ENCODE measurements around the gene CXCR3.
"Not testable (repeated sequence)": the region's sequence is repeated elsewhere in the genome, so short reads cannot be mapped to it uniquely, and the experiment has no call there.

CXCR3 gene

DNA sequence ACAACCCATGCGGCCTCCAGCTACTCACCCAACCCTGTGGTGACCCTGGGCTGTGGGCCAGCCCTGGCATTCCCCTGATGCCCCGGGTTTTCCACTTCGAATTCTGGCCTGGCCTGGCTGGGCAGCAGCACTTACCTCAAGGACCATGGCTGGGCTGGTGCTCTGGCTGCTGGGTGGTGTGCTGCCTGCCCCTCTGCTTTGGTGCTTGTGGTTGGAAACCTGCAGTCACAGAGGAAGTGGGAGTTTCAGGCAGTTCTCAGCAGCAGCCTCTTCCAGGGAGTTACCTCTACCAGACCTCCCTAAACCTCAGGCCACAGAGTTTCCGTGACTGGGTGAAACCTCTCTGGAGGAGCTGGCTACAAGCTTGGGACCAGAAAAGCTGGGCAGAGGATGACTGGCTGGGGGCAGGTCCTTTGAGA, at the start of gene CXCR3:
CXCR3 (minus strand) TSS at position 209 of the 419 bp plus-strand sequence; CDS start at position 147, 62 bp downstream.
- no peak for DNase-seq (ENCODE audit: low read depth, low spot score)

DNA sequence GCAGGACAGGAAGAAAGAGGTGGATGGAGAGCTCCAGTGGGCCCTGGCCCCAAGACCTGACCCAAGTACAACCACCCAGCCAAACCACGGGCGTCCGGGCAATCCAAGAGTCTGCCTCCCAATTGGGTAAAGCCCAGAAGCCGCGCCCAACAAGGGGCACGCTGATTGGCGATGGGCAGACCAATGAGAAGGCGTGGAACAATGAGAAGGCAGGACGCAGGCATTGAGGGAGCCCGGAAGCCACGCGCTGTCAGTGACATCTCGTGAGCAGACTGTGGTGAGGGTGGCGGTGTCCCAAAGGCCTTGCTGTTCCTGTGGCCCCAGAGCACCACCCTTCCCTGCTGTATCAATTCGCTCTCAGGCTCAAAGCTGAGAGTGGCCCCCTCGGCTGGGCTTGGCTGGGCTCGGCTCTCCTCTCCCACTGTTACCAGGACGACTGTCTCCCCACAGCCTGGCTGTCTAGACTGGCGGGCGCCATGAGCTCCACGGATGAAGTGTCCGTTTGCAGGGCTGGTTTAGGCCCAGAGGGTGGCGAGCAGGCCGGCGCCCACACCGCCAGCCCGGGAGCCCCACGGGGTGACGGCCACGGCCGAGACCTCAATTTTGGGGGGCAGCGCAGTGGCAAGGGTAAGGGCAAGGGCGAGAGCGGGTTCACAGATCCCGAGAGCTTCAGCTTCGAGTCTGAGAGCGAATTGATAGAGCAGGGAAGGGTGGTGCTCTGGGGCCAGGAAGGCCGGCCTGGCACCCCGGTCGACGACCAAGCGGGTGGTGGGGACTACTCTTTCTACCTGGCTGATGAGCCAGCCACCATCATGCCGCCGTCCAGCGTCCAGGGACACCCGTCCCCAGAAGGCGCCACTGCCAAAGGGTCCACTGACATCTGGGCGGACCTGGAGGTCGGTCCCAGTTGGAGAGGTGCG, 49.3 kb upstream of the CXCR3 start, which contains the start of gene LOC101059915:
LOC101059915 (plus strand) TSS at position 219 of the 920 bp plus-strand sequence.
- no peak for DNase-seq (ENCODE audit: low read depth, low spot score)

DNA sequence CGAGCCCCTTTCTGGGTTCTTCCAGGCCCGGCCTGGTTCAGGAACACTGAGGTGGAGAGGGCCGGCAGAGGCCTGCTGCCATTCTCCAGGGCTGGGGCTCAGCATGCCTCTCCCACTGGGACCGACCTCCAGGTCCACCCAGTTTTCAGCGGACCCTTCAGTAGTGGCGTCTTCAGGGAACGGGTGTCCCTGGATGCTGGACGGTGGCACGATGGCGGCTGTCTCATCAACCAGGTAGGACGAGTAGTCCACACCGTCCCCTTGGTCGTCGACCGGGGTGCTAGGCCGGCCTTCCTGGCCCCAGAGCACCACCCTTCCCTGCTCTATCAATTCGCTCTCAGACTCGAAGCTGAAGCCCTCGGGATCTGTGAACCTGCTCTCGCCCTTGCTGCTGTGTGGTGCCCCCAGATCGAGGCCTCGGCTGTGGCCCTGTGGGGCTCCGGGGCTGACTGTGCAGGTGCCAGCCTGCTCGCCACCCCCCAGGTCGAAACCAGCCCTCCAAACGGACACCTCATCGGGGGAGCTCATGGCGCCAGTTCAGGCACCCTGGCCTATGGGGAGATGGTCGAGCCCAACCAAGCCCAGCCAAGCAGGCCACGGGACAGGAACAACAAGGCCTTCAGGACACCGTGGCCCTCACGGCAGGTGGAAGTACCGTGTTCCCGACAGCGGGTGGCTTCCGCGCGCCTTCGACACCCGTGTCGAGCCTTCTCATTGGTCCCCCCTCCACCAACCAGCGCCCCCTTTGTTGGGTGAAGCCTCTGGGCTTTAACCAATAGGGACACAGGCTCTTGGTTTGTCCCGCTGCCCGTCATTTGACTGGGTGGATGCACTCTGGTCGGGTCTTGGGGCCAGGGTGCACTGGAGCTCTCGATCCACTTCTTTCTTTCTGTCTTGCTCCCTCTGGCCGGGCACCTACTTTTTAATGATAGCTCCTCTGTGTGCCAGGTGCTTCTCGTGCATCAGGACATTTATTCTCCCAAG, 48.2 kb upstream of the CXCR3 start:
- no peak for DNase-seq (ENCODE audit: low read depth, low spot score)

DNA sequence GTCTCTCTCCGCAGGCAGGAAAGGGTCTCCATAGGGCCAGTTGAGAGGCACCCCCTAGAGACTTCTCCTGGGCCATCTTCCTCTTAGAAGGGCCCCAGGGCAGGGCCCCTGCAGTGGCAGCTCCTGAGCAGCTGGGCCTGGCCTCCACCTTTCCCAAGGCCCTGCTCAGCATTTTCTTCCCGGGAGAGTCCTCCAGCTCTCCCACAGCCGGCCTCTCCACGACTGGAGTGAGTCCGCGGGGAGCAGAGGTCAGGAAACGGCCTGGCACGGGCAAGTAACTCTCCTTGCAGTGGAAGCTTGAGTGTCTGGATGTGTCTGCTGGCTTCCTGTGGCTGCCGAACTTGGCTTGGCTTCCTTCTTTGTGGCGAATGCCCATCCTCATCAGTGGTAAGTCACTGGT, 47.4 kb upstream of the CXCR3 start:
- no peak for DNase-seq (ENCODE audit: low read depth, low spot score)

DNA sequence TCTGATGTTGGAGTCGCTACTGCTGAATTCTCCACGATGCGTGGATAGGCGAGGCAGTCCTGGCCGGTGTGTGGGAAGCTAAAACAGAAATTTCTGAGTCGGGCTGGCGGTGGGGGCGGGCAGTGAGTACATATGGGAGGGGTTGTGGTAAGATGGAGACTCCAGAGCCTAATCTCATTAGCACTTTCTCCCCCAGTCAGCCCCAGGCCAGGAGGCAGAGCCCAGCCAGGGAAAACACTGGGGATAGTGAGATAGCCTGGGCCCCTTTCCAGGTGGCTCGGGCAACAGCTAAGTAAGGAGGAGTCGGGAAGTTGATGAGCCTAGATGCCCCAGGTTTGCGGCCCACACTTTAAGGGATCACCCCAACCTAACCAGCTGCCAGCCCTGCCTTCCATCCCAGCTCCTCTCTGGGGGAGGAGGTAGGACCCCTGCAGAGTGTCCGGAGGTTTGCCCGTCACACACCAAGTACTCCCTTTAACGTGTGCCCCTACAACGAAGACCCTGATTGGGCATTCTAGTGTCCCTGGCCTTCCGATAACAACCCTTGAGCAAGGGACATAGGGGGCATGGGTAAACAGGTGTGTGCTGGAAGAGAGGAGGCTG, 46.7 kb upstream of the CXCR3 start:
- DNase-seq (ENCODE audit: low read depth, low spot score): no peak

DNA sequence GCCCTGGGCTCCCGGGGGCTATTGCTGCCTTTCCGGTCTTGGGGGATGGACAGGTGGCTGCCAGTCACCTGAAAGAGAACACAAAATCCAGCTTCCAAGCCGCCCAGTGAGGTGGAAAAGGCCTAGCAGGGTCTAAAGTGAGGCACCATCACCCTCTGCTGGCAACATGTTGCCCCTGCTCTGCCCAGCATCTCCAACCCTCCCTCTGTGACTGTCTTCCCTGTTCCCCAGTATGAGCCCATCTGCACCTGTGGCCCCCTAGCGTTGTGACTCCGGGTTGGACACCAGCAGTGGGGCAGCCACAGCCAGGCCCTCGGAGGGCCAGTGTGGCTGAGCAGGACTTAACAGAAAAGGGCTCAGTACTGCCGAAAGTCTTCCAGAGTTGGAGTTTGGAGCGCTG, 45.9 kb upstream of the CXCR3 start:
- not testable (repeated sequence) for DNase-seq (ENCODE audit: low read depth, low spot score)

DNA sequence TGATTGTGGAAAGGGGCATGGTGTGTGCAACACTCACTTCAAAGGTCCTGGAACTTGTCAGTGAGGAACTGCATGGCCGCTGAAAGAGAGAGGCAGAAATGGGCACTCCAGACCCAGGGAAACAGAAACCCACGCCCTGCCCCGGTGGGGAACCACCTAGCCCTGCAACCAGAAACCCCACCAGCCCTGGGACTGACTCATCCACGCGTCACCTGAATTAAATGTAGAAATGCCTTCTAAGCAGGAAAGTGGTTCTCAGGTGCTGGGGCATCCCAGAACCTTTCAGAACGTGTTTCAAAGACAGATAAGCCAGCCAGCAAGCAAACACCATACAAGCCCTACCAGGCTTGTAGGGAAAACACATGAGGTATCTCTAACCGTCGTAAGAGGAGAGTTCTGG, 44.9 kb upstream of the CXCR3 start:
- DNase-seq (ENCODE audit: low read depth, low spot score): not testable (repeated sequence)

DNA sequence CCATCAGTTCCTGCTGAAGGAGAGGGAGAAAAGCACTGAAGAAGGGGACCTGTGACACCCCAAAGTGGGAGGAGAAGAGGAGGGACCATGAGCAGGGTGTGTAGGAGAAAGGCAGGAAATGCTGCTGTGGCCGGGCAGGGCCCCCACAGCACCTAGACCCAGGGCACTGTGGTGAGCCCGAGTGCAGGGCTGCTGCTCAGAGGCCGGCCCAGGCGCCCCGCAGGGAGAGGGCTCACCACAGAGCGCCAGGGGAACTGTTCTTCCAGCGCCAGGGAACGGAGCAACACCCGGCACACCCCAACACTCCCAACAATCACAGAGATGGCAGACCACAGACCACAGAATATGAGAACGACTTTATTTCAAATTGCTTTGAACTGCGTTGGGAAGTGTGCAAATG, 44.3 kb upstream of the CXCR3 start:
- not testable (repeated sequence) for DNase-seq (ENCODE audit: low read depth, low spot score)

DNA sequence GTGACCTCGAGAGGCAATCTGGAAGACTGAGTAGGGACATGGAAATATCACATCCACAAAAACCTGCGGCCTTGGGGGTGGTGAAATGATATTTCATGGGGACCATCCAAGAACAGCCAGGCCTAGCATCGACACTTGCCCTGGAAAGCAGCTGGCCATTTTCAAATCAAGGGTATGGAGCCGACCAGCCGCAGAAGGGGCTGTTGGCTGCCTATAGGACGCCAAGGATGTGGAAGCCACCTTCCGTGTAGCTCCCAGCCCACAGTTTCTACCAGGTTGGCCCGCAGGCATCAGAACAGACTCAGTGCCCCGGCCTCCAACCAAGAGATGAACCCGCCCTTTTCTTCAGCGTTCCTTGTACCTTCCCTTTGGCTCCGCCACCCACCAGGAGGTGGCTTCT, 43.6 kb upstream of the CXCR3 start:
- no peak for DNase-seq (ENCODE audit: low read depth, low spot score)

DNA sequence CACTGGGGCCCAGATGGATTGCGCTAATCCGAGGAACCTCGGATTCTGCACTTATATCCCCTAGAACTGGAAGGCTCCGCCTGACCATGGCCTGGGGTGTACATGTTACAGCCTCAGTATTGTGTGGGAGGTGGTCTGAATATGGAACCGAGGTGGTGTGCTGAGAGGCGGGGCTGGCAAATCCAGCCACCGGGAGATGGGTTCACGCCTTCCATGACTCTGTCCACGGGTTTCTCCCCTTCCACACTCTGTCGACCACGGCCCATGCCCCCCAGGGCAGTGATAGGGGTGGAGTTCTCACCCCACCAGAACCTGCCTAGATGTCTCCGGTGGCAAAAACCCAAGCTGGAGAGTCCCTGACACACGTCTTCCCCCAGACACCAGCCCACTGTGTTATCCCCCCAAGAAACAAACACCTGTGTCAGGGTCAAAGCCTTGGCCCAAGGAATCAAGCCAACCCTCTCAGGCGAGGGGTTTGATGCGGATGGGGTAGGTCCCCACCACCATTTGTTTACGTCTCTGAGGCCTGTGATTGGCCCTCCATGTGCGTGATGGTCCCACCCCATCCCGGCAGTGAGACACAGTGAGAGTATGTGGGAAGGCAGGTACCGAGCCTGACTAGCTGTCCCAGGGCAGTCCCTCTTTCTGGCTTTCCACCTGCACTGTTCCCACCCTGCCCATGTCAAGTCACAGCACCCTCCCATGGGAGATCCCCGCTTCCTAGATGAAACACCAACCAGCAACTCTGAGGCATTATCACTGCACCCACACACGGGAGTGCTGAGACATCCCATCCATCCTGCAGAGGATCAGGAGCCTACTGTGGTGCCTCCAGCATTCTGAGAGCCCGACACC, 42.5 kb upstream of the CXCR3 start:
- no peak for DNase-seq (ENCODE audit: low read depth, low spot score)

DNA sequence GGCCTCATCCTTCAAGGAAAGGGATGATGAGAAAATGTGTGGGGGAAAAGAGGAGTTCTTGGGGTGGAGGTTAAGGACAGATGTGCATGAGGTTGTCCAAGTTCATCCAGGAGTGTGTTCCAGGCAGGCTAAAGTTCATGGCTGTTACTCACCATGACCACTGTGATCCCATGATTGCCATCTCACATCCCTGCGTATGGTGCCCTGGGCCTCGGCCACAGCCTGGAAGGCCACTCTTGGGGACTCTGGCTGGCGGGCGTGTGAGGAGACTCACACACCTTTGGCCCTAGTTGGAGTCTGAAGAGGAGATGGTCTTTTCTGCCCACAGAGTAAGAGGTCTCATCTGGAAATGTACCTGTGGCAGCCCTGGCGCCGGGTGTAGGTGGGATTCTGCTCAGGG, 41.6 kb upstream of the CXCR3 start:
- DNase-seq (ENCODE audit: low read depth, low spot score): no peak

DNA sequence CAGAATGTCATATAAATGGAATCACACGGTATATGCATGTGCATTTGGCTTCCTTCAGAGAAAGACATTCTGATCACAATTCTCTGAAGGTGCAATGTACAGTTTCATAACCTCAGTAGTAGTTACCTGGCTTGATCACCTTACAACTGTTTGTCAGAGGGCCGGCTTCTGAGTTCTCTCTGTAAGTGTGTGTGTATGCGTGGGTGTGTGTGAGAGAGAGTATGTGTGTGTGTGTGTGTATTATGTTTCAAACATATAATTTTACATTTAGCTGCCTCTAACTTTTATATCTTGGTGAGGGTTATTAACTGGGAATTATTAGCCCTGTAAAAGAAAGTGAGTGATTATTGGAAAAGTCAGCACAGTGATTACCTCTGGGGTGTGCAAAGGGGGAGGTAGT, 41.0 kb upstream of the CXCR3 start:
- DNase-seq (ENCODE audit: low read depth, low spot score): no peak

DNA sequence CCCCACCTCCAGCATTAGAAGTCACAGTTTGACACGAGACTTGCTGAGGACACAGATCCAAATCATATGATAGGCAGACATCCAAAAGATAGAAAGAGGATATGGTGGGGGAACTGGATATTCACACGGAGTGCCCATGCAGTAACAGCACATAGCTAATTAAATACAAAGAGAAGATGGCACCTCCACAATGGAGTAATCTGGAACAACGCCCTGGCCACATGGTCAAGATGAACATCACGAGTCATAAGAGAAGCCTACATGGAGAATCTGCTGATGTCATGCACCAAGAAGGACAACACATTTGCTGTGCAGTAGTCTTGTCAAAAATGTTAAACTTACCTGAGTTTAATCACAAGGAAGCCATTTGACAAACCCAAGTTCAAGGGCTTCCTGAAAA, 39.0 kb upstream of the CXCR3 start:
- DNase-seq (ENCODE audit: low read depth, low spot score): no peak

DNA sequence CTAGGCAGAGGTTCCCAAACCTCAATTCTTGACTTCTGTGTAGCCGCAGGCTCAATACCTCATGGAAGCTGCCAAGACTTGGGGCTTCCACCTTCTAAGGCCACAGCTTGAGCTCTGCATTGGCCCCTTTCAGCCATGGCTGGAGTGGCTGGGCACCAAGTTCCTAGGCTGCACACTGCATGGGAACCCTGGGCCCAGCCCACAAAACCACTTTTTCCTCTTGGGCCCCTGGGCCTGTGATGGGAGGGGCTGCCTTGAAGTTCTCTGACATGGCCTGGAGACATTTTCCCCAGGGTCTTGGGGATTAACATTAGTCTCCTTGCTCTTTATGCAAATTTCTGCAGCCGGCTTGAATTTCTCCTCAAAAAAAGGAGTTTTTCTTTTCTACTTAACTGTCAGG, 35.0 kb upstream of the CXCR3 start:
- DNase-seq (ENCODE audit: low read depth, low spot score): no peak

DNA sequence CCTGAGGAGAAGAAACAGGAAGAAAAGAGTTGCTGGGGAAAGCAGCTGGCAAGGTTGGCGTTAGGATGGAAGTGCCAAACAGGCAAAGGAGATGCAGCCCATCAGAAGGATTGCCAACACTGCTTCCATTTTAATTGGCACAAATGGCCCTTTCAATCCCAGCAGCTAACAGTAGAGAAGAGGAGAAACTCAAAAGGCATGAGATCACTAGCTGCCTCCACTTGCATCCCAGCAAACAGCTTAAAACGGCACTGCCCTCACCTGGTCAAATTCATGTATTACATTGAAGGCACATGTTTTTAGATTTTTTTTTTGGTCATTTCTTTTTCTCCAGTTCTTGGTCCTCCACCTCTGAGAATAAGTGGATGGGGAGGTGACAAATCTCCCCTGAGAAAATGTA, 34.1 kb upstream of the CXCR3 start:
- DNase-seq (ENCODE audit: low read depth, low spot score): no peak

DNA sequence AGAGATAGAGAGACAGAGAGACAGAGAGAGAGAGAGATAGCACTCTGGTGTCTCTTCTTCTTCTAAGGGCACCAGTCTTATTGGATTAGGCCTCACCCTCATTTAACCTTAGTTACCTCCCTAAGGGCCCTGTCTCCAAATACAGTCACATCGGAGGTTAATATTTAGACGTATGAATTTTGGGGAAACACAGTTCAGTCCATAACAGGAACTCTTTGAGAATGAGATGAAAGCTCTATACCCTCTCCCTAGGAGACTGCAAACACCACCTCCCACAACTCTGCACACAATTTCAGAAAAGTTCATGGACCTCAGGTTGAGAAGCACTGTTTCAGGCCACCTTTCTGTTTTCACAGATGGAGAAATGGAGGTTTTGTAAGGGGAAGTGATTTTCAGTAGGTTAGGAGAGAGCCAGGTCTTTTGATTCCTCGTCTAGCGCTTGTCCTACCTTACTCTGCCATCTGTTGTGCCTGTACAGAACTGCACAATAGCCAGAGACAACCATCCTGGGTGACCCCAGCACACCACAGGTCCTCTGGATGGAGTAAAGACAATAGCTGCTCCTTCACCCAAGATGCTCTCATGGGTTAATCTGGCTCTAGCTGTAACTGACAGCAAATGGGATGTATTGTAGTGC, 32.1 kb upstream of the CXCR3 start:
- DNase-seq (ENCODE audit: low read depth, low spot score): no peak

DNA sequence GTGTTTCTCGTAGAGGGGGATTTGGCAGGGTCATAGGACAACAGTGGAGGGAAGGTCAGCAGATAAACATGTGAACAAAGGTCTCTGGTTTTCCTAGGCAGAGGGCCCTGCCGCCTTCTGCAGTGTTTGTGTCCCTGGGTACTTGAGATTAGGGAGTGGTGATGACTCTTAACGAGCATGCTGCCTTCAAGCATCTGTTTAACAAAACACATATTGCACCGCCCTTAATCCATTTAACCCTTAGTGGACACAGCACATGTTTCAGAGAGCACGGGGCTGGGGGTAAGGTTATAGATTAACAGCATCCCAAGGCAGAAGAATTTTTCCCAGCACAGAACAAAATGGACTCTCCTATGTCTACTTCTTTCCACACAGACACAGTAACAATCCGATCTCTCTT, 26.1 kb upstream of the CXCR3 start:
- DNase-seq (ENCODE audit: low read depth, low spot score): not testable (repeated sequence)

DNA sequence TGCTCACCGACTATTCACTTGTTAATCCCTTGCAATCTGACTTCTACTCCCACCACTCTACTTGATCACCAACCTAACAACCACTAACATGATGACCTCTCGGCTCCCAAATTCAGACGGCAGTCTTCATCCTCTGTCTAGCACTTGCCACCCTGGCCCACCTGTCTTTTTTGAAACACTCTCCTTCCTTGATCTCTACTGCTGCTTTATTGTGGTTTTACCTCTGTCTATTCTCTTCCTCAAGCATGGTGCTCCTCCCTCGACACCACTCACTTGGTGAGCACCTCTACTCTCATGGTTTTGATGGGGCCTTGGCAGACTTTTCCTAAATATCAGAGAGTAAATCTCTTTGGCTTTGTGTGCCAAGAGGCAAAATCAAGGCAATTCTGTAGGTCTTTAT, 21.7 kb upstream of the CXCR3 start:
- no peak for DNase-seq (ENCODE audit: low read depth, low spot score)

DNA sequence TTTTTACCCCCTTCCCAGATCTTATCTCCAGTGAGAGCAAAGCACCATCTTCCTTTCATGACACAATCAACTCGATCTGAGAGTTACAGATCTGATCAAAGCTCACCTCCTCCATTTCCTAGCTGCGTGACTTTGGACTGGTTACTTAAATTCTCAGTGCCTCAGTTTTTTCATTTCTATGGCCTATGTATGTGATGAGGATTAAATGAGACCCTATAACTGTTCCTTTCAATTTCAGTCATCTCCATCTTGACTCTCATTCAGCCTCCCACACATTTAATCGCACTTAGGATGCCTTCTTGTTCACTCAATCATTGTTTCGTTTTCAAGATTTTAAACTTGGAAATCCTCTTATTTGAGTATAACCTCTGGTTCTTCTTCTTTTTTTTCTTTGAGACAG, 20.1 kb upstream of the CXCR3 start:
- no peak for DNase-seq (ENCODE audit: low read depth, low spot score)

DNA sequence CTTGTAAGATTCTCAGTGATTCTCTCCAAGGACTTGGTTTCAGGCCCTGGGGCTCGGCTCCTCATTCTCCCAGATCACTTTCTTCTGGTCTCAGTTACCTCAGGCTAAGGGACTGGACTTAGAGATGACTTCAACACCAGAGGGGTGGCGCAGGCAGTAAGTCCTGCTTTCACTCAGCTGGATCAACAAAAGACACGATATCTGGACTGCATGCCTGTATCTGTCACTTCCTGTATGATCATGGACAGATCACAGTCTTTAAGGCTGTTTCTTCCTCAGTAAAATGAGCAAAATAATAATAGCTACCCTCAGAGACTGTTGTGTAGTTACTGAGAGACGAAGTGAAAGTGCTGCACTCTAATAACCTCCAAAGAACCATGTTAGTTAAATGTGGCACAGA, 19.5 kb upstream of the CXCR3 start:
- DNase-seq (ENCODE audit: low read depth, low spot score): no peak

DNA sequence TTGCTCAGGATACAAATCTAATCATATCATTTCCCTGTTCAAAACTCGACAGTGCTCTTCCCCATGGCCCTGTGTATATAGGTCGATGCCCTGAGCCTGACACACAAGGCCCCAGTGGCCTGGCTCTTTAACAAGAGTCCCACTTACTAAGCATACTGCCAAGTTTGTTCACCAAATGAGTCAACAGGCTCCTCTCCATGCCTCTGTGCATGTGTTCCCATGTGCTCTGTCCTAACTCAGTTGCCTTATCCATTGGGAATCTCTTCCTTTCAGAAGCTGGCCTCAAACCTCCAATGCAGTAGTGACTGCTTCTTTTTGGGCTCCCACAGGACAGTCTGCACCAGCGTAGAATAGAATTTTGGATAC, 18.9 kb upstream of the CXCR3 start:
- DNase-seq (ENCODE audit: low read depth, low spot score): no peak

Data from brain pericyte (primary cell).